Nephron progenitor cell (in vitro differentiated cells): ENCODE data around the gene CDK3.

Experiments
- DNase-seq: peaks from one replicate; pipeline ENCODE4 v3.0.0; 2021
- H3K27ac Mint-ChIP-seq: 2 replicates; pipeline ENCODE4 v1.8.0; 2021; ENCODE audit warnings: mild to moderate bottlenecking, moderate library complexity, mixed read lengths
- H3K27me3 Mint-ChIP-seq: 2 replicates; pipeline ENCODE4 v1.8.0; 2021; ENCODE audit warnings: mild to moderate bottlenecking, low read depth, mixed read lengths; ENCODE audit not compliant: poor library complexity
- H3K36me3 Mint-ChIP-seq: 2 replicates; pipeline ENCODE4 v1.8.0; 2021; ENCODE audit warnings: low read depth, mixed read lengths
- H3K4me1 Mint-ChIP-seq: 2 replicates; pipeline ENCODE4 v1.8.0; 2021; ENCODE audit warnings: mixed read lengths
- H3K4me3 Mint-ChIP-seq: 2 replicates; pipeline ENCODE4 v1.8.0; 2021; ENCODE audit warnings: mild to moderate bottlenecking, moderate library complexity, mixed read lengths
- H3K9me3 Mint-ChIP-seq: 2 replicates; pipeline ENCODE4 v1.8.0; 2021; ENCODE audit warnings: mild to moderate bottlenecking, moderate library complexity, mixed read lengths
- CTCF ChIP-seq: fragments of 200-600 bp; sonication (generic); IDR thresholded peaks from 2 replicates; pipeline ENCODE4 v1.5.0; 2021; ENCODE audit warnings: antibody characterized with exemption

Gene CDK3

GRCh38 chr17:76048025-76048605 is 47.5 kb downstream of the CDK3 start:
- H3K27me3 Mint-ChIP-seq, result no peaks in the 10 kb centered on the region
- TF ChIP-seq CTCF, result no peak
- peaks cover 84% of the 10 kb centered on the region for H3K36me3 Mint-ChIP-seq
- H3K9me3 Mint-ChIP-seq, result no peaks in the 10 kb centered on the region
- peak overlapping the region; percentile 28 for H3K27ac Mint-ChIP-seq
- peaks cover 6% of the 10 kb centered on the region for H3K4me1 Mint-ChIP-seq
- DNase-seq, result no peak
- H3K4me3 Mint-ChIP-seq, result no peak overlapping the region

GRCh38 chr17:76048711-76049110 is 48.1 kb downstream of the CDK3 start:
- no peak for TF ChIP-seq CTCF
- H3K36me3 Mint-ChIP-seq, result peaks cover 84% of the 10 kb centered on the region
- H3K4me3 Mint-ChIP-seq, result no peak overlapping the region
- H3K27ac Mint-ChIP-seq, result no peak overlapping the region
- DNase-seq, result no peak
- no peaks in the 10 kb centered on the region for H3K9me3 Mint-ChIP-seq
- H3K4me1 Mint-ChIP-seq, result peaks cover 11% of the 10 kb centered on the region
- H3K27me3 Mint-ChIP-seq, result no peaks in the 10 kb centered on the region

GRCh38 chr17:76049239-76049638 is 48.6 kb downstream of the CDK3 start:
- H3K4me1 Mint-ChIP-seq, result peaks cover 16% of the 10 kb centered on the region
- DNase-seq, result no peak
- H3K4me3 Mint-ChIP-seq, result no peak overlapping the region
- H3K27me3 Mint-ChIP-seq, result no peaks in the 10 kb centered on the region
- no peaks in the 10 kb centered on the region for H3K9me3 Mint-ChIP-seq
- peaks cover 84% of the 10 kb centered on the region for H3K36me3 Mint-ChIP-seq
- H3K27ac Mint-ChIP-seq, result peak overlapping the region; percentile 3
- no peak for TF ChIP-seq CTCF

GRCh38 chr17:76049836-76050537 is 49.3 kb downstream of the CDK3 start:
- Mint-ChIP-seq H3K9me3 (no peaks in the 10 kb centered on the region), H3K27me3 (no peaks in the 10 kb centered on the region), H3K4me1 (peaks cover 16% of the 10 kb centered on the region), H3K27ac (peak overlapping the region; percentile 65), H3K36me3 (peaks cover 77% of the 10 kb centered on the region), H3K4me3 (no peak overlapping the region)
- DNase-seq, result no peak
- TF ChIP-seq CTCF, result no peak

GRCh38 chr17:76050538-76051467 is 50.1 kb downstream of the CDK3 start:
- Mint-ChIP-seq H3K36me3 (peaks cover 69% of the 10 kb centered on the region), H3K4me3 (no peak overlapping the region), H3K9me3 (no peaks in the 10 kb centered on the region), H3K27me3 (no peaks in the 10 kb centered on the region), H3K4me1 (peaks cover 16% of the 10 kb centered on the region), H3K27ac (no peak overlapping the region)
- TF ChIP-seq CTCF, result no peak
- no peak for DNase-seq
